Lower leg skin (tissue), 4 donors: ENCODE measurements around the gene SIGLEC12. TPM values are rescaled to one million over a fixed set of nuclear protein-coding genes. Genes with fewer than 3 reads are reported as not detected.

Experiments
- DNase-seq, 2 donors: peaks; one replicate each; pipeline ENCODE4 v3.0.0-alpha.2; 2019; ENCODE audit warnings: low spot score in 2 of 2
- H3K4me3 ChIP-seq: fragments of 200-600 bp; sonication (generic); 2 replicates; pipeline ENCODE4 v1.5.1; 2017; ENCODE audit warnings: mild to moderate bottlenecking, low read depth; ENCODE audit not compliant: poor library complexity, severe bottlenecking
- POLR2A ChIP-seq, 2 donors: fragments of 450-650 bp; IDR thresholded peaks; one replicate each; pipeline ENCODE4 v1.6.1; 2016 to 2017; ENCODE audit warnings: antibody characterized with exemption in 2 of 2, mild to moderate bottlenecking in 1 of 2, moderate library complexity in 1 of 2
- WGBS, 2 donors: methylation state at CpG; one replicate each; pipeline ENCODE4 v1.1.5; 2018; 5-methylcytosine and 5-hydroxymethylcytosine counted together
- intact Hi-C: fragments of 100-400 bp; cut with DNase I; formaldehyde crosslinking; loops from one replicate; pipeline ENCODE4 v1.15.0; 2023; ENCODE audit warnings: low total_unique reads
- total RNA-seq, 4 donors: library from RNA; depleted of rRNA; stranded (reverse); fragments of >200 nt; gene quantifications; one replicate each; pipeline ENCODE4 v1.1.0, GENCODE V29; 2016
- TF ChIP-seq, protein P1 (sequence below), 3 donors: fragments of 450-650 bp; IDR thresholded peaks; one replicate each; pipeline ENCODE4 v1.5.1; 2016; ENCODE audit warnings: antibody characterized with exemption in 3 of 3, mild to moderate bottlenecking in 3 of 3, moderate library complexity in 2 of 3

SIGLEC12 gene
- total RNA-seq, 4 donors from 2014 or later: 0.54 TPM; not detected in 3

DNA sequence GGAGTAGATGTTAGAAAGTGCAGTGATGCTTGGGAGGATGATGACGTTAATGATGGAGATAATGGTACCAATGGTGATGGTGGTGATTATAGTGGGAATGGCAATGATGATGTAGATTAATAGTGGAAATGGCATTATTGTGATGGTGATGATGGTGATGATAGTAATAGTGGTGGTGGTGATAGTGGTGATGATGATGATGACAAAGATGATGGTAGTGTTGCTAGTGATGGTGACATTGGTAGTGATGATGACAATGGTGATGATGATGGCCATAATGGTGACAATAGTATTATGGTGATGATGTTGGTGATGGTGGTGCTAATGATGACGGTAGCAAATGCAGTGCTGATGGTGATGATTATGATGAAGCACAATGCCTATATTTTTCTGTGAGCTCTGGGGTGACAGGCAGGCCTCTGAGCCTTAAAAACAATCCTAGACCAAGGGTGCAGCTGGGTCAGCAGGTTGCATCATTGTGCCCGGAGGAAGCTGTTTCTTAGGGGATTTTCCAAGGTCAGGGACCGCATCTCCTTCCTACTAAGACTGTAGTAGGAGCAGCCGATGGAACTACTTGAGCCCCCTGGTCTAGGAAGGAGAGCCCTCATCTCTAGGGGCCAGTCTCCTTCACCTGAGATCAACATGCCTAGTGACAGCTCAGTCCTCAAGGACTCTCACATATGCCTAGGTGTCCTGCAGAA is 15.5 kb downstream of the SIGLEC12 start:
- DNase-seq: peak in 1 of 2 donors; percentile 12
- H3K4me3 ChIP-seq: no peak overlapping the region
- TF ChIP-seq POLR2A (IDR thresholded peaks at IDR 0.05): no peak
- TF ChIP-seq, protein P1, sequence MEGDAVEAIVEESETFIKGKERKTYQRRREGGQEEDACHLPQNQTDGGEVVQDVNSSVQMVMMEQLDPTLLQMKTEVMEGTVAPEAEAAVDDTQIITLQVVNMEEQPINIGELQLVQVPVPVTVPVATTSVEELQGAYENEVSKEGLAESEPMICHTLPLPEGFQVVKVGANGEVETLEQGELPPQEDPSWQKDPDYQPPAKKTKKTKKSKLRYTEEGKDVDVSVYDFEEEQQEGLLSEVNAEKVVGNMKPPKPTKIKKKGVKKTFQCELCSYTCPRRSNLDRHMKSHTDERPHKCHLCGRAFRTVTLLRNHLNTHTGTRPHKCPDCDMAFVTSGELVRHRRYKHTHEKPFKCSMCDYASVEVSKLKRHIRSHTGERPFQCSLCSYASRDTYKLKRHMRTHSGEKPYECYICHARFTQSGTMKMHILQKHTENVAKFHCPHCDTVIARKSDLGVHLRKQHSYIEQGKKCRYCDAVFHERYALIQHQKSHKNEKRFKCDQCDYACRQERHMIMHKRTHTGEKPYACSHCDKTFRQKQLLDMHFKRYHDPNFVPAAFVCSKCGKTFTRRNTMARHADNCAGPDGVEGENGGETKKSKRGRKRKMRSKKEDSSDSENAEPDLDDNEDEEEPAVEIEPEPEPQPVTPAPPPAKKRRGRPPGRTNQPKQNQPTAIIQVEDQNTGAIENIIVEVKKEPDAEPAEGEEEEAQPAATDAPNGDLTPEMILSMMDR (IDR thresholded peaks at IDR 0.05): no peak
- WGBS, 2 donors: 79 to 87% methylated on average over 5 of the region's 5 CpGs
- intact Hi-C loops: no loop called here

DNA sequence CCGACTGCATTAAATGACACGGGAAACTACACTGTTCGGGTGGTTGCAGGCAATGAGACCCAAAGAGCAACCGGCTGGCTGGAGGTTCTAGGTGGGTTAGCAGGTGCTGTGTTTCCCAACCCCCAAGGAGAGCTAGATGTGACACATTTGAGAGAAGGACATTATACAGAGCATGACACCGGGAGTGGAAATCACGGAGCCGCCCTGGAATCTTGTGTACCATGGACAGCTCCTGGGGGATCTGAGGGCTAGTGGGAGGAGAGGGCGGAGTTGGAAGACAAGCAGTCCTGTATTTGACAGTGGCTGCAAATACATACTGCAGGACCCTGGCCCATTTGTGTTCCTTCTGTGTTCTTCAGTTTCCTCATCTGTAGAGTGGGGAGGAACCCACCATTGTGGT is 21.0 kb downstream of the SIGLEC12 start:
- WGBS, 2 donors: 34 to 39% methylated on average over 8 of the region's 8 CpGs
- no peak for TF ChIP-seq POLR2A (IDR thresholded peaks at IDR 0.05)
- TF ChIP-seq, protein P1 (IDR thresholded peaks at IDR 0.05): no peak
- no peak overlapping the region for H3K4me3 ChIP-seq
- DNase-seq: peak in 1 of 2 donors; percentile 68
- intact Hi-C loops: no loop called here

DNA sequence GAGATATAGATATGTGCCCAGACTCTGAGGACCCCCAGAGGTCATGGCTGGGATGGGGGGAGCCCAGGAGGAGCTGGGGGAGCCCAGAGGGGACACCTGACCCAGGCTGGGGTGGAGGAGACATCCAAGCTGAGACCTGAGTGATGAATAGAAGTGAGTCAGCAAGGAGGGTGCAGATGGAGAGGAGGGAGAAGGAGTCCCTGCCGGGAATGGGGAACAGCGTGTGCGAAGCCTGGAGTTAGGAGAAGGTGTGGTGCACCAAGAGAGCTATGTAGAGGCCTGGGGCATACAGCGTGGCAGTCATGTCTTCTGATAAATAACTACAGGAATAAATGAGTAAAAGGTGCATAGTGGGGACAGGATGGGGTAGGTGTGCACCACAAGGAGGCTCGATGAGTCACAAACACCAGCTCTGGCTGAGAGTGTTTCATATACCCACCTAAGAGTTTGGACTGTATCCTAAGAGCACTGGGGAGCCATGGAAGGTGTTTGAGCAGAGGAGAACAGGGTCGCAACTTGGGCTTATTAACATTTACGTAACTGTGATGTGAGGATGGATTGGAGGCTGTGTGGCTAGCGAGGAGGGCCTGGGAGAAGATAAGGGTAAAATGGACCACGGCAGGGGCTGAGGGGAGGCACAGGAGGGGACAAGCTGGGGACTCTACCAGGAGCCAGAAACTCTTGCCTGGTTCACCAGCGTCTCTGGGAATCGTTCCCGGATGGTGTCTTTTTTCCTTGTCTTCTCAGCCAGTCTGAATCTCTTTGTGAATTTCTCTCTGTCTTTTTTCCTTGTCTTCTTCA is 21.9 kb downstream of the SIGLEC12 start:
- H3K4me3 ChIP-seq: no peak overlapping the region
- peak in 1 of 2 donors; percentile 70 for DNase-seq
- intact Hi-C loops: no loop called here
- TF ChIP-seq POLR2A (IDR thresholded peaks at IDR 0.05): no peak
- TF ChIP-seq, protein P1 (IDR thresholded peaks at IDR 0.05): no peak
- 79 to 83% methylated on average over 12 of the region's 12 CpGs for WGBS, 2 donors

DNA sequence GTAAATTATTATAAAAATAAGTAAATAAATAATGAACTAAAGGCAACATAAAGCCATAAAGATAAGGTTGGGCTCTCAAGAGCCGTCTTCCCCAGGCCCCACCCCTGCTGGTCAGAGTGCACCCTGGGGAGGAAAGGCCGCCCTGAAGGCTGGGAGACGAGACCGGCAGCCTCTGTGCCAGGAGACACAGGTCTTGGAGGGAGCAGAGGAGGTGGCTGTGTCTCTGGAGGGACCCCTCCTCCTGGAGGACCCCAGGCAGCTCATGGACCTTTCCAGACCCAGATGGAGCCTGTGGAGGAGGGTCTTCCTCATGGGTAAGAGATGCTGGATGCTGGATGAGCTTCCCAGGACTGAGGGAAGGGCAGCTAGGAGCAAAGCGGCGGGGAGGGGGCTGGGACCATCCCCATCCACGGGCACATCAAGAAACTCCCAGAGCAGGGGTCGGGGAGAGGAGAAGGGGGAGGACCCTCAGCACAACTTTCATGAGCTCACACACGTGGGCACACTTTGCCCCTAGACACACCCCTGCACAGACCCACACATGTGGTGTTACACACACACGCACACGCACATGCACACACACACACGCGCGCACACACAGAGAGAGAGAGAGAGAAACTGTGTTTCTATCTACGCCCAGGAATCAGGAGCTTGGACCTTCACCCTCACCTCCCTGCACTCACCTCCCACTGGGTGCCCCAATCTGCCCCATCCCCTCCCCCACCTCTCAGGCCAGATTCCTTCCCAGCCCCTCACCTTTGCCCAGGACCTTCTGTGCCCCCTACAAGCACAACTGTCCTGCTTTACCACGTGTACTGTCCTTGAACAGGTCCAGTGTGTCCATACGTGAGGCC is 23.0 kb downstream of the SIGLEC12 start, which contains the start of gene CEACAM18:
Gene CEACAM18, plus strand, starts transcription at position 159 of the 854 bp plus-strand sequence.
- no peak within 1 kb of the TSS for H3K4me3 ChIP-seq
- peak in 1 of 2 donors; percentile 62 for DNase-seq
- no peak for TF ChIP-seq POLR2A (IDR thresholded peaks at IDR 0.05)
- TF ChIP-seq, protein P1 (IDR thresholded peaks at IDR 0.05): no peak
- intact Hi-C loops: no loop called here
- 57 to 69% methylated on average over 17 of the region's 17 CpGs for WGBS, 2 donors

DNA sequence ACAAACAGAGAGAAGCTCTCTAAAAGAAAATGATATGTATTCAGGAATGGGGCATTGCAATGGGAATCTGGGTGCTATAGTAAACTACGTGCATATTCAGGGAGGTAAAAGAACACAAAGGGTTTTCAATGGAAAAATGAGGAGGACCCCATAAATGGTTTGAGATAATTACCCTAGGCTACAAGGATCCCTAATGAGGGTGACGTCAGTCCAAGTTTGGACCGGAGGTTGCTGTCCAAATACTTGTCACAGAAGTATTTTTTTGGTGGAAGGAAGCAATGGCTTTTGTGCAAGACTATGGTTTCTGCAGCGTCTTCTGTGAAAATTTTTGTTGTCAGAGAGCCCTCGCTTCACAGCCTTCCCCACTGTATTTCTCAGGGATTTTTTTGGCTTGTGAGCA is 24.3 kb downstream of the SIGLEC12 start:
- peak in 1 of 2 donors; percentile 40 for DNase-seq
- intact Hi-C loops: no loop called here
- TF ChIP-seq, protein P1 (IDR thresholded peaks at IDR 0.05): no peak
- no peak for TF ChIP-seq POLR2A (IDR thresholded peaks at IDR 0.05)
- H3K4me3 ChIP-seq: no peak overlapping the region
- 52 to 64% methylated on average over 5 of the region's 5 CpGs for WGBS, 2 donors
